ENCODE results near the gene RAD17.

DNA sequence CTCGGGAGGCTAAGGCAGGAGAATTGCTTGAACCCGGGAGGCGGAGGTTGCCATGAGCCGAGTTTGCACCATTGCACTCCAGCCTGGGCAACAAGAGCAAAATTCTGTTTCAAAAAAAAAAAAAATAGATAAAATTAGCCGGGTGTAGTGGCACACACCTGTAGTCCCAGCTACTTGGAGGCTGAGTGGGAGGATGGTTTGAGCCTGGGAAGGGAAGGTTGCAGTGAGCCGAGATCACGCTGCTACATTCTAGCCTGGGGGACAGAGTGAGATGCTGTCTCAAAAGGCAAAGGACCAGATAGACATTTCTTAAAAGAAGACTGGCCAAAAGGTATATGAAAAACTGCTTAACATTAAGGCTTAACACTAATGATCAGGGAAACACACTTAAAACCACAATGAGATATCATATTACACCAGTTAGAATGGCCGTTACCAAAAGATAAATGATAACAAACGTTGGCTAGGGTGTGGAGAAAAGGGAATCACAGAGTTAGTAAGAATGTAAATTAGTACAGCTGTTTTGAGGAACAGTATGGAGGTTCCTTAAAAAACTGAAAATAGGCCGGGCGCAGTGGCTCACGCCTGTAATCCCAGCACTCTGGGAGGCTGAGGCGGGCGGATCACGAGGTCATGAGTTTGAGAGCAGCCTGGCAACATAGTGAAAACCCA, 35.2 kb downstream of the RAD17 start:
- TF ChIP-seq POLR2A (IDR thresholded peaks at IDR 0.05; ENCODE audit: low read depth, low read length) (no peak), EZH2 (IDR thresholded peaks at IDR 0.05; ENCODE audit: borderline replicate concordance, low read depth, low read length, severe bottlenecking) (no peak), MYC (IDR thresholded peaks at IDR 0.05; ENCODE audit: low read depth, low read length) (no peak), POLR2AphosphoS5 (IDR thresholded peaks at IDR 0.05; ENCODE audit: insufficient read depth, low read depth, low read length) (no peak)
- TF ChIP-seq, protein P1, sequence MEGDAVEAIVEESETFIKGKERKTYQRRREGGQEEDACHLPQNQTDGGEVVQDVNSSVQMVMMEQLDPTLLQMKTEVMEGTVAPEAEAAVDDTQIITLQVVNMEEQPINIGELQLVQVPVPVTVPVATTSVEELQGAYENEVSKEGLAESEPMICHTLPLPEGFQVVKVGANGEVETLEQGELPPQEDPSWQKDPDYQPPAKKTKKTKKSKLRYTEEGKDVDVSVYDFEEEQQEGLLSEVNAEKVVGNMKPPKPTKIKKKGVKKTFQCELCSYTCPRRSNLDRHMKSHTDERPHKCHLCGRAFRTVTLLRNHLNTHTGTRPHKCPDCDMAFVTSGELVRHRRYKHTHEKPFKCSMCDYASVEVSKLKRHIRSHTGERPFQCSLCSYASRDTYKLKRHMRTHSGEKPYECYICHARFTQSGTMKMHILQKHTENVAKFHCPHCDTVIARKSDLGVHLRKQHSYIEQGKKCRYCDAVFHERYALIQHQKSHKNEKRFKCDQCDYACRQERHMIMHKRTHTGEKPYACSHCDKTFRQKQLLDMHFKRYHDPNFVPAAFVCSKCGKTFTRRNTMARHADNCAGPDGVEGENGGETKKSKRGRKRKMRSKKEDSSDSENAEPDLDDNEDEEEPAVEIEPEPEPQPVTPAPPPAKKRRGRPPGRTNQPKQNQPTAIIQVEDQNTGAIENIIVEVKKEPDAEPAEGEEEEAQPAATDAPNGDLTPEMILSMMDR (IDR thresholded peaks at IDR 0.05; ENCODE audit: extremely low read depth in 1 of 2, insufficient read depth in 1 of 2, low read depth in 1 of 2, low read length in 2 of 2) = no peak

All from endothelial cell of umbilical vein (primary cell).